HG02970 (cell line): Measurements from ENCODE around the gene FLG.
"Not testable (repeated sequence)": the region's sequence is repeated elsewhere in the genome, so short reads cannot be mapped to it uniquely, and the experiment has no call there.

ENCODE experiments used
- ATAC-seq: cut with Tn5 transposase; IDR thresholded peaks from one replicate; pipeline ENCODE4 v1.9.1; 2021; ENCODE audit warnings: mild to moderate bottlenecking, moderate library complexity, moderate number of reproducible peaks; ENCODE audit not compliant: unreplicated experiment, low FRiP score

The FLG gene

GRCh38 chr1:152325111-152325510 lies at the start of gene FLG:
TSS of gene FLG (minus strand) at chr1:152325239. CDS start at chr1:152315456, 9,783 bp downstream.
- no peak for ATAC-seq

GRCh38 chr1:152374451-152374850 lies 49.4 kb upstream of the FLG start:
- no peak for ATAC-seq

- no peak for ATAC-seq
These were observed 47.6 kb upstream of the FLG start for GRCh38 chr1:152372672-152373071.

- ATAC-seq, result no peak
These were observed 42.4 kb upstream of the FLG start for GRCh38 chr1:152367436-152367835.

GRCh38 chr1:152359906-152360305 lies 34.9 kb upstream of the FLG start, which contains the start of gene FLG2:
TSS of gene FLG2 (minus strand) at chr1:152360006. CDS start at chr1:152358884, 1,122 bp downstream.
- ATAC-seq, result no peak

- no peak for ATAC-seq
These were observed 31.7 kb upstream of the FLG start for GRCh38 chr1:152356736-152357135.

GRCh38 chr1:152349611-152350010 lies 24.6 kb upstream of the FLG start:
- no peak for ATAC-seq

GRCh38 chr1:152348447-152348846 lies 23.4 kb upstream of the FLG start:
- ATAC-seq, result no peak

- no peak for ATAC-seq
These were observed 22.2 kb upstream of the FLG start for GRCh38 chr1:152347116-152347728.

GRCh38 chr1:152344438-152344837 lies 19.4 kb upstream of the FLG start:
- ATAC-seq, result no peak

- no peak for ATAC-seq
These were observed 18.0 kb upstream of the FLG start for GRCh38 chr1:152343006-152343405.

GRCh38 chr1:152335399-152335798 lies 10.4 kb upstream of the FLG start:
- no peak for ATAC-seq

- ATAC-seq, result no peak
These were observed 3.9 kb upstream of the FLG start for GRCh38 chr1:152328801-152329391.

GRCh38 chr1:152313970-152314369 lies 11.1 kb downstream of the FLG start:
- ATAC-seq, result no peak

GRCh38 chr1:152313319-152313801 lies 11.7 kb downstream of the FLG start:
- no peak for ATAC-seq

- ATAC-seq, result not testable (repeated sequence)
These were observed 12.9 kb downstream of the FLG start for GRCh38 chr1:152312169-152312568.

GRCh38 chr1:152309955-152310354 lies 15.1 kb downstream of the FLG start:
- ATAC-seq, result no peak

- not testable (repeated sequence) for ATAC-seq
These were observed 15.6 kb downstream of the FLG start for GRCh38 chr1:152309320-152309901.

- not testable (repeated sequence) for ATAC-seq
These were observed 16.3 kb downstream of the FLG start for GRCh38 chr1:152308758-152309157.

GRCh38 chr1:152307970-152308369 lies 17.1 kb downstream of the FLG start:
- not testable (repeated sequence) for ATAC-seq

- not testable (repeated sequence) for ATAC-seq
These were observed 18.9 kb downstream of the FLG start for GRCh38 chr1:152306123-152306522.

- not testable (repeated sequence) for ATAC-seq
These were observed 20.3 kb downstream of the FLG start for GRCh38 chr1:152304773-152305172.
